Measurements from ENCODE around the gene GZMH. TPM values are rescaled to one million over a fixed set of nuclear protein-coding genes. Genes with fewer than 3 reads are reported as not detected.

Gene GZMH
- total and polyA plus RNA-seq, 2 donors (not counting 1 experiment from before 2014, with no cell fraction given), result 0.75 TPM; not detected in 1

DNA sequence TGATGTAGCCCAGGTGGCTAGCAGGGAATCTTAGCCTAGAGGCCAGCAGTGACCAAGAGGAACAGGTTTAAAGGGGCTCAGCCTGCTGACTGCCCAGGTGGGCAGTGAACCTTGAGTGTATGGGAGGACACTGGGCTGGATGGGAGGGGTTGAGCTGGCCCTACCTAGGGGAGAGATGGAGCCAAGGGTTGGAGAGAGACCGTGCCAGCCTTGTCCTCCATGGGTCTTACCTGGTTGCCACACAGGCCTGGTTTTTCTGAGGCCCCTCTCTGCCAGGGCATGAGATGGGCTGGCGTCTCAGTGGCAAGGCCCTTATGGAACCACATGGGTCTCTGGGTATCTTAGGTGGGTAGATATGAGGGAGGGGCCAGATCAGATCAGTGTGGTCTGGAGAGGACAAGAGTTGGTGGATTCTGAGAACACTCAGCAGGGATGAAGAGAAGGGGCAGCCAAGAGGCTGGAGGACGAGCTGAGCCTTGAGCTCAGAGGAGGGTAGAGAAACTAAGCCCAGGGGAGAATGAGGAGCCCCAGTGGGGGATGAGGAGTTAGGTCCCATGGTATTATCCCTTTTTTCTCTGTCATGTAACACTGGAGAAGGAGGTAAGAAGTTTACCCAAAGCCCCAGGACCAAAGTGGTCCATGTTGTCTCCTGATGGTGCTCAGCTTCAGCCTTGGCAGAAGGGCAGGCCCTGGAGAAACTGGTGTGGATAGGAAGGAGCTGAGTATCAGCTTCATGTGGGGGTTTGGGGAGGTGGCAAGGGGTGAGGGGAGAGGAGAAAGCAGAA is 20.8 kb upstream of the GZMH start:
- ChIA-PET POLR2A (no interaction called here), CTCF (interaction anchor here (1.3 kb wide), 1 partner anchor 25 kb away, joined by 5 read pairs; no protein-coding TSS in a partner anchor)
- ATAC-seq (ENCODE audit: low read depth), result no peak
- no peaks in the 10 kb centered on the region for H3K36me3 ChIP-seq (replicated peaks in 1 of 2; ENCODE audit: control extremely low read depth in 1 of 2, control insufficient read depth in 1 of 2, extremely low read depth in 1 of 2, insufficient read depth in 2 of 2, low read length in 1 of 2)
- no peak overlapping the region for H3K4me3 ChIP-seq (ENCODE audit: control extremely low read depth in 1 of 5, extremely low read depth in 1 of 5, insufficient read depth in 1 of 5, low read depth in 2 of 5, low read length in 4 of 5)
- H4K20me1 ChIP-seq (ENCODE audit: control insufficient read depth, insufficient read depth, low read length, poor library complexity, severe bottlenecking), result no peaks in the 10 kb centered on the region
- WGBS (ENCODE audit: insufficient coverage), result 83% methylated on average over 3 of the region's 3 CpGs
- no peaks in the 10 kb centered on the region for H3K4me1 Mint-ChIP-seq
- no peaks in the 10 kb centered on the region for H3K27me3 Mint-ChIP-seq
- no peaks in the 10 kb centered on the region for H3K9me3 Mint-ChIP-seq (ENCODE audit: insufficient read depth)
- H3K9ac ChIP-seq (ENCODE audit: low read length), result no peak overlapping the region
- no peak overlapping the region for H3K27ac ChIP-seq (ENCODE audit: low read length in 2 of 2)
- H3K4me3 Mint-ChIP-seq, result no peak overlapping the region
- H3K79me2 ChIP-seq (ENCODE audit: control insufficient read depth, insufficient read depth, low read length), result no peaks in the 10 kb centered on the region
- no peak overlapping the region for H3K27ac Mint-ChIP-seq
- H3K9me3 ChIP-seq (ENCODE audit: control extremely low read depth in 1 of 3, control insufficient read depth in 2 of 3, insufficient read depth in 1 of 3, low read length in 2 of 3), result no peaks in the 10 kb centered on the region
- H3K4me2 ChIP-seq (replicated peaks; ENCODE audit: low read depth, low read length, poor library complexity, severe bottlenecking), result no peak overlapping the region
- no peaks in the 10 kb centered on the region for H3K4me1 ChIP-seq (ENCODE audit: control insufficient read depth in 2 of 2, insufficient read depth in 2 of 2, low read length in 2 of 2)
- H2AFZ ChIP-seq (ENCODE audit: insufficient read depth, low read depth, low read length, poor library complexity, severe bottlenecking), result no peak overlapping the region
- DNase-seq, result no peak
- H3K27me3 ChIP-seq (replicated peaks in 1 of 4; ENCODE audit: control extremely low read depth in 1 of 4, control insufficient read depth in 3 of 4, insufficient read depth in 4 of 4, low read length in 3 of 4), result peaks cover 0 to 3% (median 1%) of the 10 kb centered on the region in 4 experiments
- intact Hi-C loops (cut with micrococcal nuclease), result no loop called here
- no peak for TF ChIP-seq EZH2 (IDR thresholded peaks at IDR 0.05; ENCODE audit: borderline replicate concordance, insufficient read depth, low read depth, low read length, poor library complexity, severe bottlenecking)
- TF ChIP-seq, protein P1, sequence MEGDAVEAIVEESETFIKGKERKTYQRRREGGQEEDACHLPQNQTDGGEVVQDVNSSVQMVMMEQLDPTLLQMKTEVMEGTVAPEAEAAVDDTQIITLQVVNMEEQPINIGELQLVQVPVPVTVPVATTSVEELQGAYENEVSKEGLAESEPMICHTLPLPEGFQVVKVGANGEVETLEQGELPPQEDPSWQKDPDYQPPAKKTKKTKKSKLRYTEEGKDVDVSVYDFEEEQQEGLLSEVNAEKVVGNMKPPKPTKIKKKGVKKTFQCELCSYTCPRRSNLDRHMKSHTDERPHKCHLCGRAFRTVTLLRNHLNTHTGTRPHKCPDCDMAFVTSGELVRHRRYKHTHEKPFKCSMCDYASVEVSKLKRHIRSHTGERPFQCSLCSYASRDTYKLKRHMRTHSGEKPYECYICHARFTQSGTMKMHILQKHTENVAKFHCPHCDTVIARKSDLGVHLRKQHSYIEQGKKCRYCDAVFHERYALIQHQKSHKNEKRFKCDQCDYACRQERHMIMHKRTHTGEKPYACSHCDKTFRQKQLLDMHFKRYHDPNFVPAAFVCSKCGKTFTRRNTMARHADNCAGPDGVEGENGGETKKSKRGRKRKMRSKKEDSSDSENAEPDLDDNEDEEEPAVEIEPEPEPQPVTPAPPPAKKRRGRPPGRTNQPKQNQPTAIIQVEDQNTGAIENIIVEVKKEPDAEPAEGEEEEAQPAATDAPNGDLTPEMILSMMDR (IDR thresholded peaks at IDR 0.05), result no peak

DNA sequence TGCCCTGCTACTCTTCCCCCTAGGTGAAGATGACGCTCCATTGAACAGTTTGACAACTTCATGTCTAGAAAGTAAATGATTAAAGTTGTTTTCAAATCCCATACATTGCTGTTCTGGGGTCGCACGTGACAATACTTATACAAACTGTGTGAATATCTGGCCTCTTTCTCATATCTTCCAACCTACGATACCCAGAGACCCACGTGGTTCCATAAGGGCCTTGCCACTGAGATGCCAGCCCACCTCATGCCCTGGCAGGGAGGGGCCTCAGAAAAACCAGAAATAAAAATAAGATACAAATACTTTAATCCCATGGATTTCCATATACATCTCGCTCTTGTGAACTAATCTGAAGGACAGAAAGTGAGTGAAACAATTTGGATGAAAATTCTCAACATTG is 20.0 kb upstream of the GZMH start:
- TF ChIP-seq, protein P1 (IDR thresholded peaks at IDR 0.05), result no peak
- TF ChIP-seq EZH2 (IDR thresholded peaks at IDR 0.05; ENCODE audit: borderline replicate concordance, insufficient read depth, low read depth, low read length, poor library complexity, severe bottlenecking), result no peak
- no peaks in the 10 kb centered on the region for H4K20me1 ChIP-seq (ENCODE audit: control insufficient read depth, insufficient read depth, low read length, poor library complexity, severe bottlenecking)
- Mint-ChIP-seq H3K4me3 (no peak overlapping the region), H3K27ac (no peak overlapping the region), H3K4me1 (no peaks in the 10 kb centered on the region), H3K27me3 (peaks cover 2% of the 10 kb centered on the region), H3K9me3 (ENCODE audit: insufficient read depth) (no peaks in the 10 kb centered on the region)
- H3K79me2 ChIP-seq (ENCODE audit: control insufficient read depth, insufficient read depth, low read length), result no peaks in the 10 kb centered on the region
- H2AFZ ChIP-seq (ENCODE audit: insufficient read depth, low read depth, low read length, poor library complexity, severe bottlenecking), result no peak overlapping the region
- 88% methylated on average over 3 of the region's 6 CpGs for WGBS (ENCODE audit: insufficient coverage)
- no peak overlapping the region for H3K27ac ChIP-seq (ENCODE audit: low read length in 2 of 2)
- CTCF ChIA-PET, result no interaction called here
- H3K9ac ChIP-seq (ENCODE audit: low read length), result no peak overlapping the region
- no peaks in the 10 kb centered on the region for H3K4me1 ChIP-seq (ENCODE audit: control insufficient read depth in 2 of 2, insufficient read depth in 2 of 2, low read length in 2 of 2)
- no peaks in the 10 kb centered on the region for H3K9me3 ChIP-seq (ENCODE audit: control extremely low read depth in 1 of 3, control insufficient read depth in 2 of 3, insufficient read depth in 1 of 3, low read length in 2 of 3)
- H3K4me2 ChIP-seq (replicated peaks; ENCODE audit: low read depth, low read length, poor library complexity, severe bottlenecking), result no peak overlapping the region
- DNase-seq (no peak), ATAC-seq (ENCODE audit: low read depth) (no peak)
- H3K36me3 ChIP-seq (replicated peaks in 1 of 2; ENCODE audit: control extremely low read depth in 1 of 2, control insufficient read depth in 1 of 2, extremely low read depth in 1 of 2, insufficient read depth in 2 of 2, low read length in 1 of 2), result no peaks in the 10 kb centered on the region
- H3K4me3 ChIP-seq (ENCODE audit: control extremely low read depth in 1 of 5, extremely low read depth in 1 of 5, insufficient read depth in 1 of 5, low read depth in 2 of 5, low read length in 4 of 5), result no peak overlapping the region
- H3K27me3 ChIP-seq (replicated peaks in 1 of 4; ENCODE audit: control extremely low read depth in 1 of 4, control insufficient read depth in 3 of 4, insufficient read depth in 4 of 4, low read length in 3 of 4), result peaks cover 0 to 3% (median 1%) of the 10 kb centered on the region in 4 experiments
- POLR2A ChIA-PET, result no interaction called here
- intact Hi-C loops (cut with micrococcal nuclease), result no loop called here
